ENCODE results near the gene FAM124A.

Gene FAM124A

DNA sequence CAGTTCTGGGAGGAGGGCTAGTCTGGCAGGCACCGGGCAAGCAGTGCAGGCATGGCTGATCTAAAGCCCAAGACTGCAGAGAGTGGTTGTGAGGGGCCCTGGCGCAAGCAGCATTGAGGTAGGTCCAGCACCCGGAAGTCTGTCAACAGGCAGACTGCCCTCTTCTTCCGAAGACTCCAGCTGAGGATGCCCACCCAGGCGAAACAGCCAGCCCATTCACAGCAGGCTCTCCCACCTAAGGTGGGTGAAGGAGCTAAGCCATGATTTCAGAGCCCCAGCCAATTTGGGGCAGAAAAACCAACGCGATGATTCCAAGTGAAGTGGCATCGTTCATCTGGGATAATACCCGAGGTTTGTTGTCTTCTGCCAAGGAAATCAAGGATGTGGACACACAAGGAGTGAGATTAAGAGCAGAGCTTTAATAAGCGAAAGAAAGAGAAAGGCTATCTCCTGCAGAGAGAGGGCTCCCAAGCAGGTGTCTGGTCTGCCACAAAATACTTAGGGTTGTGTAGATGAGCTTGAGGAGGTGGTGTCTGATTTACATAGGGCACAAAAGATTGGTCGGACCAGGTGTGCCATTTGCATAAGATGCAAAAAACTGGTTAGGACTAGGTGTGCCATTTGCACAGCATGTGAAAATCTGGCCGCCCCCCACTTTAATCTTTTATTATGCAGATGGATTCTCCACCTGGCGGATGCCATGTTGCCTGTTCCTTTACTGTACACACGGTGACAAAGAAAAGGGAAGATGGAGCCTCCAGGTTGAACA lies 22.6 kb downstream of the FAM124A start:
- no peak for DNase-seq

- no peak for DNase-seq
Observed at GRCh38 chr13:51245583-51245982, 23.4 kb downstream of the FAM124A start.

DNA sequence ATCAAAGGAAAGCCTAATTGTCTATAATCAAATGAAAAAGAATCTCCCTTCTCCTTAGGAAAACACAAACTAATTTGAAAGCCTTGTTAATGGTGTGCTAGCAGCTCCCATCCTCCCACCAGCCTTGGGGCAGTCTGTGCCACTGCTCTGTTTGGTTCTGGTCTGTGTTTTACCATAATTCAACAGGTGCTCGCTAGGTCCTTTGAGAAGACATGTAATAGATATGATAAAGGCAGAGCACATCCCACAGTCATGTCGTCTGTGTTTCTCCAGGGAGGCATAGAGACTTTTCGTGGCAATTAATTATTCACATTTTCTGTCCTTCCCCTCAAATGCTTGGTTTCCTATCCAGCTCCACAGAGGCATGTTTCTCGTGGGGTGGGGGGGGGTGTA lies 23.8 kb downstream of the FAM124A start:
- no peak for DNase-seq

DNA sequence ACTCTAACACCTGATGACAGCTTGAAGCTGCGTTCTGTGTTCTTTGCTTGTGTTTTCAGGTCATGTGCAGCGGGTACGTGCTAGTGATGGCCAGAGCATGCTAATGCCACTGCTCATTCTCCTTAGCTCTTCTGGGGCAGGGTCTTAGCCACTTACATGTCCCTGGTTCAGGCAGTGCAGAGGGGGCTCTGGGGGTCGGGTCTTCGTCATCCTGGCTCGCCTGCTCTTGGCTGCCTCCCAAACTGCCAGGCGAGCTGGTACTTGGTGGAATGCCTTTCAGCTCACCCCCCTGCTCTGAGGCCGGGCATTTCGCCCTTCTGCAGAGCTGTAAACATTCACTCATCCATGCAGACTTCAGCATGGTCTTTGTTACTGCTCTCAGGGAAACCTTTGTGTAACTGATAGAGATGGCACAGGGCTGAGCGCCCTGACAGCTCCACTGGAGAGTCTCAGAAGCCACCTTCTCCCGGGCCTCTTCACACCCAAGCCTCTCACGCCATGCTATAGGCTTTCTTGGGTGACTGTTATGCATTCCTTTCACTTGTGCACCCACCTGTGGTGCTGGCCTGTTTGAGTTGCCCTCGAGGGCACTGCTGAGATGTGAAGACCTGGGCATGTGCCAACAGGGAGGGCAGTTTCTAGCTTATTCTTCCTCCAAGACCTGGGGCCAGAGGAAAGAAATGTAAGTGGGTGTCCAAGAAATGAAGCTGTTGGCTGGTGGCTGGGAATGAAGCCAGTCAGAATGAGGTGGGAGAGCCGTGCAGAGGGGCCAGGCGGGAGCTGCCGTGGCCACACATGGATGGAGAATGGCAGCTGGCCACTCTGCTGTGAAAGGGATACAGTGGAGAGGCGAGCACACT lies 24.4 kb downstream of the FAM124A start:
- no peak for DNase-seq

GRCh38 chr13:51249255-51249654 lies 27.1 kb downstream of the FAM124A start:
- DNase-seq = no peak

DNA sequence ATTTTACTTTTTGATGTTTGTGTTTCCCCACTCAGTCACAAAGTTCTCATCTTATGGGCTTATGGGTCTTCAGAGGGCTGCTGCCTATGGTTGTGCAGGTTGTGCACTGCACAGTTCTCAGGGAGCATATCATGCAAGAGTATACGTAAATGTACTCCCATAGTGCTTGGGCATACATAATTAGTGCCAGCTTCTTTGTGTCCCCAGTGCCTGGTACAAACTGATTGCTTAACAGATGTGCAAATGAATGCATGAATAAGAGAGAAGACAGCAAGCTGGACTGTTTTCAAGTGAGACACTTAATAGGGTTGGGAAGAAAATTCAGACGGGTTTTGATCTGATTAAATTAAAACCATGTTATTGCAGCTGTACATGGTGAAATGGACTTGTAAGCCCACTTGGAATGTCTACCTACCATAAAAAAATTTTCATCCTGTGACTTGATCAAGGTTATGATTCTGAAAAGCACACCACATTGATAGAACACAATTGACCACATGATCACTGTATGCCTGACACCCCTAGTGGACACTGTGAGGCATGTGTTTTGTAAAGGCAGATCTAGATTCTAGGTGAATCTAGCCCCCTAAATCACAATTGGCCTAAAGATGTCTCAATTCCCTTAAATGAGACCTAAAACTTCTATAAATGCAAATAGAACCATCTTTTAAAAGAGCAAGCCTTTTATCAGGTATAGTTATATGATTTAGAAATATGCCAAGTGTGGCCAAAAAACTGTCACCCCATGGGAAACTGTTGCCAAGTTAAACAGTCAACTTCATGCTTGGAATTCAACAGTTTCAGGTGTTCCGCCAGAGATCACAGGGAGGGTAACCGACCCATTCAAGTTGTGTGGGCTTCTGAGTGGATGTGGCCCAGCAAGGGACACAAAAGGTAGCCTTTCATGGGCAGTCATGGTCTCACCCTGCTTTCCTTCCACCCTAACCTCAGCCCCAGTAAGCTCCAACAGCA lies 27.9 kb downstream of the FAM124A start:
- no peak for DNase-seq

- no peak for DNase-seq
Observed at GRCh38 chr13:51251480-51251879, 29.3 kb downstream of the FAM124A start.

DNA sequence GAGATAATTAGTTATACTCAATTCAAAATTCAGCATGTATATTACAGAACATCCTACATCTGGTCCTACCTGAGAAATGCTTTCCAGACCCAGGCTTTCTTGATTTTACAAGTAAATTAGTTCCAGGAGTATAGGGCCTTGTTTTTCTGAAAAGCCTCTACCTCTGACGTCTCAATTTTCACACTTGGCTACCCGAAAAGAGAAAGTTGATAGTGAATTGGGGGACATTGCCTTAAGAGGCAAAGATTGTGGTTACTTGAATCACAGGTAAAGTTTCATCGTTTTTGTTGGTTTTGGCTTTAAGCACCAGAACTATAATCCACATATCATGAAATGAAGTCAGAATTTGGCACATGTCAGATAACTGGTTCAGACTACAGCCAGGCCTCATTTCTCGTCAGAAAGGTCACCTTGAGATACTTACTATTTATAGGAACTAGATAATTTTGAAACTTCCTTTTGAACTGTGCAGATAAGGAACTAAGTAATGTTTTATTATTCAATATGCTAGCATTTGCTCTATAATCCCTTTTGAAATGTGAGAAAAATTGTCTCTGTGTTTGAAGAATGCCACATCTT lies 30.8 kb downstream of the FAM124A start:
- no peak for DNase-seq

DNA sequence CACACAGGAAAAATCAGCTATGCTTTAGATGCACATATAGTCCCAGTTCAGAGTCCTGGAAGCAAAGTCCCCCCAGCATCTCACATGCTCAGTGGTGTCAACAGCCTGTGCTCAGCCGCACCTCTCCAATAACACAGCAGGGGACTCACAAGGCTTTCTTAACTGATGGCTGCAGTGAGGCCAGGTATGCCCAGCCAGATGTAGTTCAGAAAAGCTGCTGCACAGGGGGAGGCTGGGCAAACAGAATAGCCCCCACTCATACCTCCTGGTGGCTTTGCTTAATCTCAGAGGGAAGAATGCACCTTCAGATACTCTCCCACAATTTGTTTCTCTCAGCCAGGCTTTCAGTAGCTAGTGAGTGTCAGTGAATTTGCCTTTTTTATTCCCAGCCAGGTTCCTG lies 33.4 kb downstream of the FAM124A start:
- no peak for DNase-seq

DNA sequence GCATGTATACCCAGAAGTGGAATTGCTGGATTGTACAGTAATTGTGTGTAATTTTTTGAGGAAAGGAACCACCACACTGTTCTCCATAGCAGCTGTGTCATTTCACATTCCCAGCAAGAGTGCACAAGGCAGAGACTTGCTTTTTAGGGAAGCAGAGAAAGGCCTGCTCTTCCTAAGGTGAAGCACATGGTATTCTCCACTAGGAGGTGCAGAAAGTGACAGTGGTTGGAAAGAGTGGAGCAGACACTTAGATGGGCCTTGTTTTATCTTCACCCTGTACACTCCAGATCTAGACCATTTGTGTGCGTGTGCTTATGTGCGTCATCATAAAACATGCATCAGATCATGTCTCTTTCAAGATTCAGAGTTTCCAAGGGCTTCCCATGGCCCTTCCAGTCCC lies 35.0 kb downstream of the FAM124A start:
- no peak for DNase-seq

GRCh38 chr13:51258612-51259548 lies 36.7 kb downstream of the FAM124A start:
- no peak for DNase-seq

- DNase-seq = no peak
Observed at GRCh38 chr13:51260154-51260553, 38.0 kb downstream of the FAM124A start.

GRCh38 chr13:51261610-51262249 lies 39.5 kb downstream of the FAM124A start:
- no peak for DNase-seq

DNA sequence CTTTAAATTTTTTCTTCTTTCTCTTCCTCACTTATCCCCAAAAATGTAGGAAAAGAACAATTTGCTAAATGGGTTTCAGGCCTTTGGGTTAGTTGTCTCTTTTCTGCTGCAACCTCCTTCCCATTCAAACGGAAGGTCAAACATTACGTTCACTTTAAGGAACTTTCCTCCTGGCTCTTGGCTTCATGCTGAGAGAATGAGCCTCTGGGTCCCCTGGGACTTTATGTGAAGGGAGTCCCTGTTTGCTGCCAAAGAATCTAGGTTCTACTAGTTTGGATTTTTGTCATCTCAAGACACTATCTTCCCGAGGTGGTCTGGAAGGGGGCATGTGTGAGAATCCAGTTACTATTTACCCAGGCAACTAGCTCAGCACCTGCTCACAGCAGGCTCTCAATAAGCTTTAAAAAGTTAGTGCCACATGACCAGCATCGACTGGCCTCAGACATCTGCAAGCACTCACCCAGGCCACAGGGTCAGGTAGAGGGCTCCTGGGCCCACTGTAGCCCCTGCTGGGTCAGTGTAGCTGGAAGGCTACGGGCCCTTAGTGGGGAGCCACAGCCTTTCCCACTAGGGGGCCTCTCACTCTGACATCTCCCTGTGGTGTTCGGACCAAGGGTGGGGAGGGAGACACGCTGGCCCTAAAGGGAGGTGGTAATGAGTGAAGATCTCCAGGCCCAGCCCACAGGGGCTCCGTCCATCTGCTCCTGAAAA lies 40.5 kb downstream of the FAM124A start:
- DNase-seq = no peak

- no peak for DNase-seq
Observed at GRCh38 chr13:51266642-51267041, 44.4 kb downstream of the FAM124A start.

DNA sequence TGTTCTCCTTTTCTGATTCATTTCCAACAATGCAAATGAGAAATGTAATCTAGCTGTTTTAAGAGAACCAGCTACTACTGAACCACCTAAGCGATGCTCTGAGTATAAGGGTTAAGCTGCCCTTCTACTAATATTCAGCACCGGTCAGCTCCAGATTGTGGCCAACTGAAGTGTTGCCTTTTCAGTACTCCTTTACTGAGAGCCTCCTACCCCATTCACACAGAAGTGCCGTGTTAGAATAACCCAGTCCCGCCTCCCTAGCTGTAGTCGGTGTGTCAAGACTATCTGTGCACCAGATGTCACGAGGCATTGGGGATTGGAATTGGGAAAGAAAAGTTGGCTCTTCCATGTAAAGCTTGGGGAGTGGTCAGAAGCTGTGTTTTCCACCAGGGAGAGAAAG lies 45.4 kb downstream of the FAM124A start:
- DNase-seq = no peak

DNA sequence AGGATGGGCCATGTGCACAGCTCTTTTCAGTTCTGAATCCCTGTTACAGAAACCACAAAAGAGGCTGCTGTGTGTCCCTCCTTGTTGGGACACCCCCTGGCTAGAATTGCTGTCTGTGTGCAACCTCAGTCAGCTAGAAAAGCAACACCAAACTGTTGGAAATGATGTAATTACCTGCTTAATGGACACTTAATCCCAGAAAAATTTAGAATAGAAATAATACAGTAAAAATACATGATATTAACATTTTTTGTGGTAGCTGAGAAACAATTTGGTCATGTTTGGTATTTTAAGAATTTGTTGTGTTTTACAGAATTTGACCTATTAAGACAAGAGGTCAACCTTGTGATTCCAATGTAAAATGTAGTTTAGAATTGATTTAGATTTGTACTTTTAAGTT lies 46.8 kb downstream of the FAM124A start:
- no peak for DNase-seq

DNA sequence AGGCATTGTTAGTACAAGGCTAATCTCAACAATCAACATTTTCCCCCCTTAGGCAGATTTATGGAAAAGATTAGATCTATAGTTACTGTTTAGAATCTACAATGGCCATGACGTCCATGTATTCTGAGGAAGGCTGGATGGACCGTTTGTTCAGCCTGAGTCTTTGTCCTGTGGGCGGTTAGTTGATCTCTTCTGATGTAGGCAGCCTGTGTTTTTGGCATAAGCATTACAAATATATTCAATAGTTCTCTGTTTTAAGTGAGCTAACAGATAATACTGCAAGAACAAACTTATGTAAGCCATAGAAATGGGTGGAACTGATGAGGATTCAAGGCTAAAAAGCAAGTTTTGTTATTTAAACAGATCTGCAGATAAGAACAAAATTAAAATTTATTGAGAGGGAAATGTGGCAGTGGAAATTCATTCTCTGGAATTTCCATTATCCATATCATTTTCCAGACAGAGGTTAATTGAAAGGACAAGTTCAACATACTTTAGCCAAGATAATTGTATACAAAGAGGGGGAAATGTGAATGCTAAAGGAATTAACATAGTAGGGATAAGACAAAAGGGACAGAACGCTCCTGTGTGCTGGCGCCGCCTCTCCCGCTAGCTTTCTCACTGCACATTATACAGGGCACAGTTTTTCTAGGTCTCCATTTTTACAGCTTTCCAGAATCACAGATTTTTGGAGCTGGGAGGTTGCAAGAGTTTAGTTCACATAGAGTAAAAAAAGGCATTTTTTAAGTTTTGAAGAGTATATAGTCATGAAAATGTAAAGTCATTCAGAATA lies 48.6 kb downstream of the FAM124A start:
- no peak for DNase-seq

GRCh38 chr13:51271528-51272085 lies 49.4 kb downstream of the FAM124A start:
- no peak for DNase-seq
